HG02852 (cell line): ENCODE data around the gene VAPB.
"Not testable (repeated sequence)": the region's sequence is repeated elsewhere in the genome, so short reads cannot be mapped to it uniquely, and the experiment has no call there.

Experiments
- ATAC-seq: cut with Tn5 transposase; IDR thresholded peaks from one replicate; pipeline ENCODE4 v1.9.1; 2021; ENCODE audit warnings: mild to moderate bottlenecking, moderate library complexity; ENCODE audit not compliant: unreplicated experiment

Gene VAPB

GRCh38 chr20:58406422-58407001 is 17.5 kb downstream of the VAPB start:
- ATAC-seq: no peak

GRCh38 chr20:58407201-58407873 is 18.3 kb downstream of the VAPB start:
- no peak for ATAC-seq

- no peak for ATAC-seq
These were observed 19.0 kb downstream of the VAPB start for GRCh38 chr20:58407966-58408557.

GRCh38 chr20:58408603-58409246 is 19.7 kb downstream of the VAPB start:
- ATAC-seq: no peak

GRCh38 chr20:58414216-58414615 is 25.2 kb downstream of the VAPB start:
- not testable (repeated sequence) for ATAC-seq

GRCh38 chr20:58414786-58415185 is 25.8 kb downstream of the VAPB start:
- not testable (repeated sequence) for ATAC-seq

- no peak for ATAC-seq
These were observed 27.0 kb downstream of the VAPB start for GRCh38 chr20:58416057-58416456.

- ATAC-seq: no peak
These were observed 27.8 kb downstream of the VAPB start for GRCh38 chr20:58416835-58417234.

- ATAC-seq: no peak
These were observed 28.4 kb downstream of the VAPB start for GRCh38 chr20:58417438-58417837.

GRCh38 chr20:58418949-58419748 is 30.1 kb downstream of the VAPB start:
- ATAC-seq: no peak

GRCh38 chr20:58420798-58421496 is 31.9 kb downstream of the VAPB start:
- no peak for ATAC-seq

GRCh38 chr20:58421497-58421850 is 32.4 kb downstream of the VAPB start:
- no peak for ATAC-seq

- no peak for ATAC-seq
These were observed 35.4 kb downstream of the VAPB start for GRCh38 chr20:58424218-58424969.

- ATAC-seq: not testable (repeated sequence)
These were observed 38.5 kb downstream of the VAPB start for GRCh38 chr20:58427571-58427970.

GRCh38 chr20:58428364-58428763 is 39.3 kb downstream of the VAPB start:
- no peak for ATAC-seq

GRCh38 chr20:58429303-58429702 is 40.3 kb downstream of the VAPB start:
- ATAC-seq: no peak

GRCh38 chr20:58431134-58431533 is 42.1 kb downstream of the VAPB start:
- ATAC-seq: no peak

GRCh38 chr20:58432186-58432954 is 43.3 kb downstream of the VAPB start:
- no peak for ATAC-seq

- no peak for ATAC-seq
These were observed 44.1 kb downstream of the VAPB start for GRCh38 chr20:58433029-58433647.
